Bronchus fibroblast of lung (primary cell): Measurements from ENCODE around the gene GATB. TPM values are rescaled to one million over a fixed set of nuclear protein-coding genes. Genes with fewer than 3 reads are reported as not detected.

ENCODE experiments used
- total RNA-seq: library from RNA; depleted of rRNA; stranded (reverse); fragments of >200 nt; gene quantifications from 2 replicates; pipeline ENCODE4 v1.2.3, GENCODE V29; 2015

Gene GATB
- 22.7 and 24.4 TPM in 2 replicates for total RNA-seq

GRCh38 chr4:151760712-151761661 lies at the start of gene GATB:
Gene GATB, minus strand, starts transcription at chr4:151761007. Its CDS starts 25 bp downstream, at chr4:151760982.

